Mucosa of descending colon (tissue), 3 donors: ENCODE data around the gene PCDHGA1. TPM values are rescaled to one million over a fixed set of nuclear protein-coding genes. Genes with fewer than 3 reads are reported as not detected.
"Not testable (repeated sequence)": the region's sequence is repeated elsewhere in the genome, so short reads cannot be mapped to it uniquely, and the experiment has no call there.

Source experiments
- ATAC-seq: fragments of 200-7000 bp; cut with Tn5 transposase; one replicate; pipeline ENCODE4 v1.9.1; 2020; ENCODE audit warnings: mild to moderate bottlenecking, moderate library complexity
- DNase-seq, 3 donors: peaks; one replicate each; pipeline ENCODE4 v3.0.0-alpha.2; 2020
- H3K36me3 ChIP-seq: fragments of 200-600 bp; one replicate; pipeline ENCODE4 v1.8.0; 2021; ENCODE audit warnings: low read depth, mild to moderate bottlenecking
- H3K4me1 ChIP-seq: fragments of 200-600 bp; one replicate; pipeline ENCODE4 v1.8.0; 2021; ENCODE audit warnings: low read depth, mild to moderate bottlenecking
- H3K4me3 ChIP-seq: fragments of 200-600 bp; one replicate; pipeline ENCODE4 v1.8.0; 2021; ENCODE audit warnings: mild to moderate bottlenecking
- H3K9me3 ChIP-seq: fragments of 200-600 bp; one replicate; pipeline ENCODE4 v1.8.0; 2021; ENCODE audit warnings: mild to moderate bottlenecking
- CTCF ChIP-seq: fragments of 200-600 bp; IDR thresholded peaks from one replicate; pipeline ENCODE4 v1.8.0; 2022; ENCODE audit warnings: antibody characterized with exemption, mild to moderate bottlenecking
- intact Hi-C, 2 donors: fragments of 100-400 bp; cut with DNase I in 1 of 2; cut with micrococcal nuclease in 1 of 2; formaldehyde crosslinking; loops; one replicate each; pipeline versions ENCODE4 v1.11.0 to v1.11.1; 2022; cut with DNase I, micrococcal nuclease
- total RNA-seq, 3 donors: library from RNA; stranded (reverse); fragmentation: NEBNext Ultra II Directional in 2 of 3; extraction: Animal tissue kit (Norgen Biotek cat#: 25700) in 2 of 3; gene quantifications; one replicate each; pipeline versions ENCODE4 v1.2.1 to v1.2.4, GENCODE V29; 2021 to 2023
- donor health status: DM: no; HTN: no; CAD: no; lungs with moderate emphysema.
- donor health status: DM: no; HTN: no; CAD: no.
- donor health status: DM: no; HTN: yes; CAD: no.

The PCDHGA1 gene
- total RNA-seq, 3 donors from 2014 or later = 0.35 to 1.6 (median 0.43) TPM

GRCh38 chr5:141383345-141383744 is 53.0 kb downstream of the PCDHGA1 start:
- DNase-seq (no peak), ATAC-seq (no peak)
- TF ChIP-seq CTCF = no peak
- Histone ChIP-seq H3K36me3 (no peaks in the 10 kb centered on the region), H3K4me3 (no peak overlapping the region), H3K9me3 (peaks cover 74% of the 10 kb centered on the region), H3K4me1 (no peaks in the 10 kb centered on the region)
- intact Hi-C loops = no loop called here

GRCh38 chr5:141384471-141385267 is 54.4 kb downstream of the PCDHGA1 start:
- ATAC-seq (no peak), DNase-seq (no peak)
- Histone ChIP-seq H3K4me1 (no peaks in the 10 kb centered on the region), H3K36me3 (no peaks in the 10 kb centered on the region), H3K9me3 (peaks cover 88% of the 10 kb centered on the region), H3K4me3 (no peak overlapping the region)
- intact Hi-C loops = no loop called here
- TF ChIP-seq CTCF = no peak

GRCh38 chr5:141387557-141388311 is 57.4 kb downstream of the PCDHGA1 start, which contains the start of gene PCDHGB4:
Gene PCDHGB4, plus strand, starts transcription at chr5:141387698. Its CDS starts 187 bp downstream, at chr5:141387885.
- DNase-seq (peak in 1 of 3 donors; percentile 21), ATAC-seq (peak; percentile 63)
- H3K4me3 ChIP-seq, intact Hi-C loops, H3K4me1 ChIP-seq, H3K36me3 ChIP-seq: not testable (repeated sequence)
- peaks cover 92% of the 10 kb centered on the region for H3K9me3 ChIP-seq

- intact Hi-C loops = no loop called here
Measured at GRCh38 chr5:141388661-141389060, 58.3 kb downstream of the PCDHGA1 start.

GRCh38 chr5:141389153-141390042 is 59.1 kb downstream of the PCDHGA1 start:
- intact Hi-C loops = no loop called here
- no peak for TF ChIP-seq CTCF
- DNase-seq (no peak), ATAC-seq (no peak)
- Histone ChIP-seq H3K9me3 (peaks cover 92% of the 10 kb centered on the region), H3K4me3 (no peak overlapping the region), H3K36me3 (no peaks in the 10 kb centered on the region), H3K4me1 (no peaks in the 10 kb centered on the region)

More at GRCh38 chr5:141388661-141389060, 58.3 kb downstream of the PCDHGA1 start:
- no peak for ATAC-seq
- H3K4me1 ChIP-seq = no peaks in the 10 kb centered on the region
- no peak for TF ChIP-seq CTCF
- H3K9me3 ChIP-seq = peaks cover 92% of the 10 kb centered on the region
- no peaks in the 10 kb centered on the region for H3K36me3 ChIP-seq
- no peak for DNase-seq
- no peak overlapping the region for H3K4me3 ChIP-seq
